ENCODE results near the gene UNC93B1.
A peak's percentile ranks its signal among the peaks of the same experiment; 100 is the strongest.
"Not testable (repeated sequence)": the region's sequence is repeated elsewhere in the genome, so short reads cannot be mapped to it uniquely, and the experiment has no call there.

The UNC93B1 gene

DNA sequence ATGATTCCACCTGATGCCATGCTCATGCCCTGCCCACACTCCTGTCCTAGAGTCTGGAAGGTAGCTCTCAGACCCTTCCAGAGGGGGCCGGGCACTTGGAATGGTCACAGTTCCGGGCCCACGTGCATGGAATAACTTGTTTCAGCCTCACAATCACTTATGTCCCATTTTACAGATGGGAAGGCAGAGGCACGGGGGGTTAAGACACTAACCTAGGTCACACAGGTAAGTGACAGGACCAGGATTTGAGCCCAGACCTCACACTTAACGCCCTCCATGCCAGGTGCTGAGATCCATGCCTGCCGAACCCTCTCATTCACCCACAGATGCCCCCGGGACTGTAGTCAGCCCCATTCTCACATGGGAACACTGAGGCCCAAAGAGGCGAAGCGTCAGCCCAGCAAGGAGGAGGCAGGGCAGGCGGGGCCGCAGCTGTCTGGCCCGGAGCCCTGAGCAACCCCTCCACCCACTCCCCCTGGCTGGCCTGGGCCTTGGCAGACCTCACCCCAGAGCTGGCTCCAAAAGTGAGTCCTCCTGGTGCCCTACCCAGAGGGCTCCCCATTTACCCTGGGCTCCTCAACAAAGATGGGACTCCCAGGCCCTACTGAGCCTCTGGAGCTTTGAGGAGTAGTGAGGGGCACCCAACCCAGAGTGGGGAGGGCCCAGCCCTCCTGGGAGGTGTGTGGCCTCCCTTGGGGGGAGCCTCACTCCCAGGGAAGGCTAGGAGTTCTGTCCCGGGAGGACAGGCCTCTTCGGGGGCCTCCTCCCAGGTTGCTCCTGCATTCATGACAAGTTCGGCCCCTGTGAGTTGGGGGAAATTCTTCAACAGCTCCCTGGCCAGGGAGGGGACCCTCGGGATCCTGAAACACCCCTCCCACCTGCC is 3.8 kb upstream of the UNC93B1 start:
- no peak for DNase-seq

GRCh38 chr11:68006606-68007166 is 2.8 kb upstream of the UNC93B1 start:
- DNase-seq = no peak

DNA sequence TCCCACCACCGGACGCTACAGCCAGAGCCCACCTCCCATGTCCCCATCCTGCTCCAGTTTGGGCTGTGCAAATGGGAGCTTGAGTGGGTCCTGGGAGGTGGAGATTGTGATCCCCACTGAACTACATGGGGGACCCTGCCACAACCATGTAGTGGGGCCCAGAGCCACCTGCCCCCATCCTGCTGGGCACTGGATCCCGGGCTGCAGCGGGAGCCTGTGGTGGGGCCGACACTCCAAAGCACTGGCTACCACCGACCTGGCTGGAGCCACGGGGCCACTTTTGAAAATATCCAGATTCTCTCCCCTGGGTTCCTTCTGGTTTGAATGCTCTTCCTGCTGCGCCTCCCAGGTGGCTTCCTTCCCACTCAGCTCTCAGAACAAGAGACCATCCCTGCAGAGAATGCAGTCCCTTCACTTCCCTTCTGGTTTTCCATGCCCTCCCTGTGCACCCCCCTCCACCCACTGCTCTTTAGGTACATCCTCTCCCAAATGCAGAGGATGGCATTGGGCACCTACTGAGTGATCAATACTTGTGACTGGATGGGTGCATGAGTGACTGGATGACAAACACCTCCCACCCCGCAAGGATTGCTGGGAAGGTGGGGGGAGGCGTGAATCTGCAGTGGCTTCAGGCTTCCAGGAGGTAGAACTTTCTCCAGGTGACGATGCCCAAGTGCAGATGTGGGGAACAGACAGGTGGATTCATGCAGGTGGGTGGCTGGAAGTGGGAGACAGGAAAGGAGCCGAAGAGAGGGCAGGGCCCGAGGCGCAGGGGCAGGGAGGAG is 846 bp upstream of the UNC93B1 start:
- no peak for DNase-seq

- no peak for DNase-seq
These were observed 705 bp downstream of the UNC93B1 start for GRCh38 chr11:68002938-68003845.

DNA sequence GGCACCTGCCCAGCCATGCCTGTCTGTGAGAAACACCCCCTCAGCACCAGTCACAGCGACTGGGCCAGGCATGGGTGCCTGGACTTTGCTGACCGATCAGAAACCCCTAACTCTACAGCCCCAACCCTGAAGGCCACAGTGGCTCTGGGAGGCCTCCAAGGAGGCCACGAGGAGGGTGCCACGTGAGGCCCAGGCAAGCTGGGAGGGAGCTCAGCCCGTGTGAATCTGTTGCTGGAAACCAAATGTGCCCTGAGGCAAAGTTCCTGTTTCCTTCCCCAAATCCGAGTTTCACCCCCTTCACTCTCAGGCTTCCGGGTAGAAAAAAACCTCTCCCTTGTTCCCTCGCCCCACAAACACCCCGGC is 1.3 kb downstream of the UNC93B1 start:
- DNase-seq = no peak

GRCh38 chr11:67999704-68000103 is 4.2 kb downstream of the UNC93B1 start:
- no peak for DNase-seq

- DNase-seq = no peak
These were observed 4.7 kb downstream of the UNC93B1 start for GRCh38 chr11:67999201-67999629.

- no peak for DNase-seq
These were observed 5.5 kb downstream of the UNC93B1 start for GRCh38 chr11:67998150-67999045.

- no peak for DNase-seq
These were observed 6.4 kb downstream of the UNC93B1 start for GRCh38 chr11:67997475-67997921.

DNA sequence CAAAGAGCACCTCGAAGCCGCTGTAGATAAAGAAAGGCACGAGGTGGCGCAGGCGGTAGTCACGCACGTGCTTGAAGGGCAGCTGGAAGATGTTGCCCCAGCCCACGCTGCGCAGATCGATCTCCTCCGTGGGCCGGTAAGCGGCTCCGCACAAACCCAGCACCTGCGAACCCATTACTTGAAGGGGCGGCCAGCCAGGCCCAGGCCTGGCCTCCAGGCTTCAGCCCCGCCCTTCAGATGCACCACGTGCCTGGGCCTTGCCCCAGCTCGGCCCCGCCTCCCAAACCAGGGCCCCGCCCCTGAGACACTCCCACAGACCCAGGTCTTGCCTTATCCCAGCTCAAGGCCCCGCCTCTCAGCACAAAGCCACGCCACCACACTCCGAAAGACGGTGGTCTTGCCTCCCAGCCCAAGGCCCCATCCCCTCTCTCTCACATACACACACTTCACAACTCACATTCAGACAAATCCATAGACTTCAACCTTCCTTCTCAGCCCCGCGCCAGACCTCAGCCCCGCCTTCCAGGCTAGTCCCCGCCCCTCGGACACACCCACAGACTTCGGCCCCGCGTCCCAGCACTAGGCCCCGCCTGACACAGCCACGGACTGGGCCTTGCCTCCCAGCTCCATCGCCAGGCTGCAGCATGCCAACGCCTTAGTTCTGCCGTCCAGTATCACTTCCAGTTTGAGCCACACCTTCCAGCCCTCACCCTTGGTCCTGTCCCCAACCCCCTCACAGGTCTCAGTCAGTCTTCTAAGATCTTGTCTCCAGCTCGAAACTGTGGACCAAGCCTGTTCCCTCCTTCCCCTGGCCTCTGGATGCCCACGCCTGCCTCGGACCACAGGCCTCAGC is 7.0 kb downstream of the UNC93B1 start:
- DNase-seq = no peak

DNA sequence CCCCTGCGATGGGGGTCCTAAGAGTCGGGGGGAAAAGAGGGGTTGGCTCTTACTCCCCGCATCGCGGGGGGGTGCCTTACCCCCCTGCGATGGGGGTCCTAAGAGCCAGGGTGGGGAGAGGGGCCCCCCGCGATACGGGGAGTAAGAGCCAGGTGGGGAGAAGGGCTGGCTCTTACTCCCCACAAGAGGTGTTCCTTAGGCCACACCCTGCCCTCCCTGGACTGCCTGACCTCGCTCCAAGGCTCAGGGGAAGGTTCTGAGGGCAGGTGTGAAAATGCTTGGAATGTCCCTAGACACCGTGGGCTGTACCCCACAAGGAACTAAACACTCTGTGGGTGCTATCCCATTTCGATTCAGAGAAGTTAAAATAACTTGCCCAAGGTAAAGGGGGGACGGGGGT is 7.8 kb downstream of the UNC93B1 start:
- DNase-seq = no peak

DNA sequence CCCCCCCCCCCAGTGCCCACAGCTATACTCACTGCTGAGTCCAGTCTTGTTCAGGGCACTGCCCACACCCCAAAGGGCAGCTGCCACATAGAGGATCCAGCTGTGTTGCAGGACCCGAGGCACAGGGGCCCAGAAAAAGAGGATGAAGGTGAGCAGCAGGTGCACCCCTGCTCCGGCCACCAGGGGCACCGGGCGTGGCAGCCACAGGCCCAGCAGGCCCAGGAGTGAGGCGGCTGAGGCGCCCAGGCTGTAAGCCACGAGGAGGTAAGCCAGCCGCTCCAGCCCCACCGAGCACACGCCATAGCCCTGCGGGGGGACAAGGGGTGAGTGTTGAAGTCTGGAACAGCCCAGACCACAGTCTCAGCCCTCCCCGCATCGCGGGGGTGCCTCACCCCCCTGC is 8.3 kb downstream of the UNC93B1 start:
- not testable (repeated sequence) for DNase-seq

DNA sequence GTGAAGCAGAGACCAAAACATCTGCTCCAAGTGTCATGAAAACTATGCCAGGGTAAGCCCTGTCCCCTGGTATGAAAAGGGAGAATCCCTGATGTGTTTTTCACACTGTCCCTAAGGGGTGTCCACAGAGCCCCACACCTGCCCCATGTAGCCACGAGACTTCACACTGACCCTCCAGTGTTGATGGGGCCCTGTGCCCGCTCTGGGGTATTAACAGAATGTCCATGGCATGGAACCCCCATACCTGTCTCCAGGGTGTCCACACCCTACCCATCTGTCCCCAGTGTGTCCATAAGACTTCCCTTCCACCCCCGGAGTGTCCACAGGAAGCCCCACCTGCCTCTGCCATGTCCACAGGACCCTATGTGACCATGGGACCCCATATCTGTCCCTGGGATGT is 8.8 kb downstream of the UNC93B1 start:
- DNase-seq = not testable (repeated sequence)

DNA sequence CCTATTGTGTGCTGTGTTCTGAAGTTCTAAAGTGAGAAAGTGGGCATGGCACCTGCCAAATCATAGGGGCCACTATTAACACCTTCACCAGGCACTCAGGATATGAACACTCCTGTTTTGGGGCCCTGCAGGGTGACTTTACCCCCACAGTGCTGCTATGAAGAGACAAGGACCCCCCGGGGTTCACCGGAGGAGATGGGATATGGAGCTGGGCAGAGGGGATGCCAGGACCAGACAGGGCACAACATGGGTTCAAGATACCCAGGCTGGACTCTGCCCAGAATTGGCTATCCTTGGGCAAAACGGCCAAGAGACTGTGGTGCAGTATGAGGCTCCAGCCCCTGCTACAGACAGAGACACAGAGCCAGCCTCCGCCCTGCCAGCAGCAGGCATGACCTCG is 9.5 kb downstream of the UNC93B1 start:
- not testable (repeated sequence) for DNase-seq

DNA sequence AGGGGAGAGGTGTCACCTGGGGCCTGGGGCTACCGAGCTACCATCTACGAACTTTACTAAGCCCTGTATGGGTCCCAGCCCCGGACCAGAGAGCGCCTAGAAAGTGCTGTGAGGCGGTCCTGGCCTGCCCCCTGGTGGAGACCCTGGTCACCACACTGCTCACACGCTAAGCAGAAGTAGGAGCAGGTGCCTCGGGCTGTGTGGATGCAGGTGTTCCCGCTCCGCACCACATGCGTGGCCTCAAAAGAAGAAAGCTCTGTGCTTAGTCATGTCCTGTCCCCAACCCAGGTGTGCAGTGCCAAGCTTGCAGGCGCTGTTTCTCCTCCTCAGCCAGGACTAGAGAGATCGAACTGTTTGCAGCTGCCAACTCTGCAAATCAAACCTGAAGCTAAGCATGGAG is 10.1 kb downstream of the UNC93B1 start:
- peak; percentile 24 for DNase-seq

DNA sequence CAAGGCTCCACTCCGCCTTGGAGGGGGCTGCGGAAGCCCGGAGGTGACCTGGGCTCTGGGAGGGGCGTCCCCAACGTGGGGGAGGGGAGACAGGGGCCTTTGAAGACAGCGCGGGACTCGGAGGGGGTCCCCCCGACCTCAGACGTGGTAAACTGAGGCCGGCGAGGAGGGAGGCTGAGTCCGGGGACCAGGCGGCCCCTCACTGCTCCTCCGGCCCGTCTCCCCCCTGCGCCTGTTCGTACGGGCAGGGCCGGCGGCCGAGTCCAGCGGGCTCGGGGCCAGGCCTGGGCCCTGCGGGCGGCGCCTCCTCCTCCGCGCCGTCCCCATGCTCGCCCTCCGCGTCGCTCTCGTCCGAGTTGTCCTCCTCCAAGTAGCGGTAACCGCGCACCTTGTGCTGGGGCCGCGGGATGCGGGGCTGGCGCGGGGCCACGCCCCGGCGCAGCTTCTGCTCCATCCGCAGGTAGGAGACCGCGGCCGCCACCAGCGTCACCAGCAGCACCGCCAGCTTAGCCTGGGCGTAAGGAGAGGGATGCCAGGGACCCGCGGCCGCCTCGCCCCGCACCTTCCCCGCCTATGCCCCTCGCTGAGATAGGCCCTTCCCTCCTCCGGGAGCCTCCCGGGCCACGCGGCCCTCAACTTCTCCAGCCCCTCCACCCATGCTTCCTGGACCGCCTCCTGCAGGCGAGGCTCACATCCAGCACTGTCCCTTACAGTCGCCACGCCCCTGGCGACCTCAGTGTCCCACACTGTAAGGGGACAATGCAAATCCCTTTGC is 12.4 kb downstream of the UNC93B1 start:
- not testable (repeated sequence) for DNase-seq

DNA sequence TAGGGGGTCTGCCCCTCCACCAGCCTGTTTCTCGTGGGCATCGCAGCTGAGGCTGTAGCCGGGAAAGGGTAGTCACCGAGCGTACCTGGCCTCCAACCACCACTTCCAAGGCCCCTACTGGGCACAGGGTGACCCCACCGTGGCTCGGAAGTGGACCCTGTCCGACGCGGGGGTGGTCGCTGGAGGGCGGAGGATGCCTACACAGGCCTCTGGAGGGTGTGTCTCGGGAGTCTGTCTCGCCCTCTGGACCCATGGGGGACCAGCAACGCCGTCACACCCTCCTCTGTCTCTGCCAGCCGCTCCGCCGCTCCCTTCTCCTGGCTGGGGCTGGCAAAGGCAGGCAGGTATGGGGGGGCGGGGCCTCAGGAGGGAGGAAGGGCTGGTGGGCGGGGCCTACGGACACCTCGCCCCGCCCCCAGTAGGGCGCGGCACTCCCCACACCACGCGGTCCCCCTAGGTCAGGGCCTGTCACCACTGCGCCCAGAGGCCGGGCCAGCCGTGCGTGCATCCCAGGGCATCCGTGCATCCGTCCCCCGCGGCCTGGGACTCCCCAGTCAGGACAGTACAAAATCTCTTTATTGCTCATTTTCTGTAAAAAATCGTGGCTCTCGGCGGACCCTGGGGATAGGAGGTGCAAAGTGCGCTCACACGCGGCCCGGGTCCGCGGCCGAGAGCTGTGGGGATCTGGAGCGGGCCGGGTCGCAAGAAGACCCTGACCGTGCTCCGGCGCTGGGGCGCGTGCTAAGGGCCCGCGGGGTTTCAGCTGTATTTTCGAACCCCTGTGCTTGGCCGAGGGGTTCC is 13.2 kb downstream of the UNC93B1 start:
- not testable (repeated sequence) for DNase-seq

DNA sequence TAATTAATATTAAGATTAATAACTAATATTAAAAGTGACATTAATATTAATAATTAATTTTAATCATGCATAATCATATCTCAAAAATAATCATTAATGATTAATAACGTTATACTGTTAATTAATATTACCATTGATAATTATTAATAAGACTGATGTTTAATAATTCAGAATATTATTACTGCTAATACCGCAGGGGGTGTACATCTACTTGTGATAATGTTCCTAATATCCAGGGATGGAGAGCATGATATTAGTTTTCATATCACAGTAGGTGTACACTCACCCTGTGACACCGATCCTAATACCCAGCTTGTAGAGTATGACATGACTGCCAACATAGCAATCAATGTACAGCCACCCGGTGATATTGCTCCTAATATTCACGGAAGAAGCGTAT is 18.6 kb downstream of the UNC93B1 start:
- DNase-seq = not testable (repeated sequence)

- DNase-seq = no peak
These were observed 19.9 kb downstream of the UNC93B1 start for GRCh38 chr11:67983951-67984350.

Measured in DMS79 (cell line).